ENCODE results near the gene DLGAP1. TPM values are rescaled to one million over a fixed set of nuclear protein-coding genes. Genes with fewer than 3 reads are reported as not detected.

DLGAP1 gene
- total RNA-seq, 1 donor from 2014 or later = 2.0 TPM

DNA sequence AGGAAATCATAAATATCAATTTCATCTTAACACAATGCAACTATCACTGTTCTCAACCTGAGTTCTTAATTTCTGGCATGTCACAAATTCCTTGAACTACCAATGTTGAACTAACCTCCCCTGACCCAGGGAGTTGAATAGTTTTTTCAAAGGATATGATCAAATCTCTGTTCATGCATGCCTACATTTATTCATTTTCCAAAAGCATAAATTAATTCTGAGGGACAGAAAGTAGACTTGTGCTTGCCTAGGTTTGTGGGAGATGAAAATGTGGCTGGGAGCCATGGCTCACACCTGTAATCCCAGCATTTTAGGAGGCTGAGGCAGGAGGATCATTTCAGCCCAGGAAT, 829.4 kb downstream of the DLGAP1 start:
- Histone ChIP-seq H3K36me3 (no peaks in the 10 kb centered on the region), H3K27ac (peak overlapping the region; percentile 89 to 96), H3K4me1 (peaks cover 10 to 41% of the 10 kb centered on the region in 2 donors), H3K4me3 (no peak overlapping the region), H3K27me3 (no peaks in the 10 kb centered on the region), H3K9me3 (no peaks in the 10 kb centered on the region)
- TF ChIP-seq, protein P1, sequence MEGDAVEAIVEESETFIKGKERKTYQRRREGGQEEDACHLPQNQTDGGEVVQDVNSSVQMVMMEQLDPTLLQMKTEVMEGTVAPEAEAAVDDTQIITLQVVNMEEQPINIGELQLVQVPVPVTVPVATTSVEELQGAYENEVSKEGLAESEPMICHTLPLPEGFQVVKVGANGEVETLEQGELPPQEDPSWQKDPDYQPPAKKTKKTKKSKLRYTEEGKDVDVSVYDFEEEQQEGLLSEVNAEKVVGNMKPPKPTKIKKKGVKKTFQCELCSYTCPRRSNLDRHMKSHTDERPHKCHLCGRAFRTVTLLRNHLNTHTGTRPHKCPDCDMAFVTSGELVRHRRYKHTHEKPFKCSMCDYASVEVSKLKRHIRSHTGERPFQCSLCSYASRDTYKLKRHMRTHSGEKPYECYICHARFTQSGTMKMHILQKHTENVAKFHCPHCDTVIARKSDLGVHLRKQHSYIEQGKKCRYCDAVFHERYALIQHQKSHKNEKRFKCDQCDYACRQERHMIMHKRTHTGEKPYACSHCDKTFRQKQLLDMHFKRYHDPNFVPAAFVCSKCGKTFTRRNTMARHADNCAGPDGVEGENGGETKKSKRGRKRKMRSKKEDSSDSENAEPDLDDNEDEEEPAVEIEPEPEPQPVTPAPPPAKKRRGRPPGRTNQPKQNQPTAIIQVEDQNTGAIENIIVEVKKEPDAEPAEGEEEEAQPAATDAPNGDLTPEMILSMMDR (IDR thresholded peaks at IDR 0.05) = no peak
- DNase-seq (ENCODE audit: low spot score in 2 of 2) = no peak
- intact Hi-C loops (cut with DNase I) = loop anchor here (5.0 to 10.0 kb wide), 2 partner anchors 42 to 1669 kb away; partner anchors contain the start of gene ZBTB14

DNA sequence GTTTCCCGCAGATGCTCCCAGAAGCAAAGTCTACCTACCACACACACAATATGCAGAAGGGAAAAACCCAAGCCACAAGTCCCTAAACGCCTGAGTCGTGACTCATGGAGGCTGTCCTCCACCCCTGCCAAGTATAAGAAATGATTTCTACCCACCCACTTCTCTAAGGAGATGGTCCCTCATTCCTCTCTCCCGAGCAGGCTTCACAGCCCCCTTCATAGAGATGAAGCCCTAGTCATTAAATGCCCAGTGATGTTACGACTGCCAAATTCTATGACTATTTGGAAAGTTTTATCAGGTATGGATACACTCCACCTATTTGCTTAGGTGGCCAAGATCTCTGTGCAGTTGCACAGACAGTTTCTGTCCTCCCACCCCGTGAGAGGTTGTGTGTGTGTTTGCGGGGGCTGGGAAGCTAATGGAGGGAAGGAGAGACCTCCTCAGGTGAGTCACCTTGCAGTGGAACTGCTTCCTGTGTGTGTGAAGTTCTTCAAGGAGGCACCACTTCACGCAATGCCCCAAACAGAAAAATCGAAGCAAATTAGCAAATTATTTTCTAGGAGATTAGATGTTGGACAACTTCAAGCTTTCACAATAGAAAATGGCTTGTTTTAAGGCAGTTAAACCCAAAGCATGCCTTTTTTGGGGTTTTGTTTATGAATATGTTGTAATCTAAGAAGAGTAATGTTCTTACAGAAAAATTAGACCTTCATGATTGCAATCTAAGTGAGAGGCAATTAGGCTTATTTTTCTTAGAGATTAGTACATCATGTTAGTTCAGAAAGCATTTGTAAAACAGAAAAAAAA, 830.0 kb downstream of the DLGAP1 start:
- TF ChIP-seq, protein P1 (IDR thresholded peaks at IDR 0.05) = no peak
- Histone ChIP-seq H3K36me3 (no peaks in the 10 kb centered on the region), H3K27me3 (no peaks in the 10 kb centered on the region), H3K4me3 (no peak overlapping the region), H3K4me1 (peaks cover 10 to 41% of the 10 kb centered on the region in 2 donors), H3K9me3 (no peaks in the 10 kb centered on the region), H3K27ac (peak overlapping the region; percentile 89 to 96)
- DNase-seq (ENCODE audit: low spot score in 2 of 2) = peak in 1 of 2 donors; percentile 86
- intact Hi-C loops (cut with DNase I) = loop anchor here (1.0 to 10.0 kb wide), 4 partner anchors 22 to 1670 kb away; partner anchors contain the start of gene ZBTB14

DNA sequence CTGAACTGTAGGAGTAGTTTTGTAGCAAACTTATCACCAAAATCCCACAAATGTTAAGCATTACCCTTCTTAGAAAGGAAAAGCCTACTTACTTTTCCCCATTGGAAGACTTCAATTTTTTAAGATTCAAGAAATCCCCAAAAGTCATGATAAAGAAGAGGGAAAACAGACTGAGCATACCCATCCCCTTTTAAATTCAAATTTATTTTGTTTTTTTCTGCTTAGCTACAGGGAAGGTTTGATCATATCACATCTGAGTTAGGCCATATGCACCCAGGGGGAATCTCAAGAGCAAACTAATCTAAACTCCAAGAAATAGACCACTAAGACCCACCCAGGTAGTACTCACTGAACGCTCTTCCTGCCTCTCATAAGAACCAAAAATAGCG, 830.6 kb downstream of the DLGAP1 start:
- Histone ChIP-seq H3K4me1 (peaks cover 10 to 41% of the 10 kb centered on the region in 2 donors), H3K27me3 (no peaks in the 10 kb centered on the region), H3K36me3 (no peaks in the 10 kb centered on the region), H3K27ac (peak overlapping the region; percentile 89 to 96), H3K9me3 (no peaks in the 10 kb centered on the region), H3K4me3 (peak overlapping the region; percentile 30 to 38)
- no peak for DNase-seq (ENCODE audit: low spot score in 2 of 2)
- intact Hi-C loops (cut with DNase I) = loop anchor here (1.0 to 10.0 kb wide), 3 partner anchors 21 to 1670 kb away; partner anchors contain the start of gene ZBTB14
- TF ChIP-seq, protein P1 (IDR thresholded peaks at IDR 0.05) = no peak

DNA sequence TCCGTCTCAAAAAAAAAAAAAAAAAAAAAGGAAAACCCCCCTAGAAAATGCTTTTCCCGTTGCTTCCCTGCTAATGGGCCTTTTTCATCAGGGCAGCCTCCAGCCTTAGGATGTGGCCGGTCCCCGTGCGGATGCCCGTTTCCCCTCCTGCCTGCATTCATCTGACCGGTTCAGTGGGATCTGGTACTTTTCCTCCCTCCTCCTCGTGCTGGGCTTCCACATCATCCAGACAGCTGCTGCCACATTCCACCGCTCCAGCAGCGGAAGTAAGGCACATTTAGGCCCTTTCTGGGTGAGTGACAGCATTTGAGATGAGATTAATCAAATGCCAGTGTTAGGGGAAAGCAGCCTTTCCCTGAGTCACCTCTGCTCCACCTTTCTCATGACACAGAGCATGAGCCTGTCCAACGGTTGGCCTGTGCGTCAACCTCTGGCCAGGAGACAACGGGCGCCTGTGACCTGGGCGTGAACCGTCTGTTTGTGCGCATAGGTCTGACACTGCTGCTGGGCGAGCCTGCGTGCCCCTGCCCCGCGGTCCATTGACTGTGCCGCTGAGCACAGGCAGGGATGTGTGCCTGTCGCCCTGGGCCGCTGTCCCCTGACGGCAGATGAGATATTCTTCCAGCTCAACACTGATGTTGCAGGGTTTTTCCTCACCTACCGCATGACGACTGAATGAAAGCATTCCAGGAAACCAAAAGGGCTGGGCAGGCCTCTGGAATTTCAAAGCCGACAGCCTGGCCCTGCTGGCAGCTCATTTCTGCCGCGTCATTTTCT, 831.1 kb downstream of the DLGAP1 start:
- peaks cover 10 to 41% of the 10 kb centered on the region in 2 donors for H3K4me1 ChIP-seq
- peak overlapping the region; percentile 30 to 38 for H3K4me3 ChIP-seq
- peak overlapping the region; percentile 89 to 96 for H3K27ac ChIP-seq
- DNase-seq (ENCODE audit: low spot score in 2 of 2) = peak; percentile 69 to 96
- TF ChIP-seq, protein P1 (IDR thresholded peaks at IDR 0.05) = no peak
- H3K27me3 ChIP-seq = no peaks in the 10 kb centered on the region
- intact Hi-C loops (cut with DNase I) = loop anchor here (1.0 to 10.0 kb wide), 4 partner anchors 21 to 1671 kb away; partner anchors contain the start of gene ZBTB14
- no peaks in the 10 kb centered on the region for H3K36me3 ChIP-seq
- no peaks in the 10 kb centered on the region for H3K9me3 ChIP-seq

DNA sequence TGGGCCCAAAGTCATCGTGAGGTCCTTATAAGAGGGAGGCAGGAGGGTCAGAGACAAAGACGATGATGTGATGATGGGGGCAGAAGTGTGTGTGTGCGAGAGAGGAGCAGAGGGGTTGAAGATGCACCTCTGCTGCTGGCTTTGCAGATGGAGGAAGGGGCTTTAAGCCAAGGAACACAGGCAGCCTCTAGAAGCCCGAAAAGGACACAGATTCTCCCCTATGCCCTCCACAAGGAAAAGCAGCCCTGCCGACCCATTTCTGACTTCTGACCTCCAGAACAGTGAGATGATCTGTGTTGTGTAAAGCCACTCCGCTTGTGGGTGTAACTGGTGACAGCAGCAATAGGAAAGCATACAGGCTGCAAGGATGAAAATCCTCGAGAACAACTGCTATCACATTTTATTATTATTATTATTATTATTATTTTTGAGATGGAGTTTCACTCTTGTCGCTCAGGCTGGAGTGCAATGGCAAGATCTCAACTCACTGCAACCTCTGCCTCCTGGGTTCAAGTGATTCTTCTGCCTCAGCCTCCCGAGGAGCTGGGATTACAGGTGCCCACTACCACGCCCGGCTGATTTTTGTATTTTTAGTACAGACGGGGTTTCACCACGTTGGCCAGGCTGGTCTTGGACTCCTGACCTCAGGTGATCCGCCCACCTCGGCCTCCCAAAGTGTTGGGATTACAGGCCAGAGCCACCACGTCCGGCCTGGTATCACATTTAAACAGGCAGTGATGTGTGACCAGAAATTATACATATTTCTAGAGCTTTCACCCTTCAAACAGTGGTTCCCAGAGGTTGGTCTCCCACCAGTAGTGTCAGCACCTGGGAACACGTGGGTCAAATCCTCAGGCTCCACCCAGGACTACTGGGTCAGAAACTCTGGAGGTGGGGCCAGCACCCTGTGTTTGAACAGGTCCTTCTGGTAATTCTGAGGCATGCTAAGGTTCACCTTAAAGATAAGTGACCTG, 834.7 kb downstream of the DLGAP1 start:
- peaks cover 10 to 40% of the 10 kb centered on the region in 2 donors for H3K4me1 ChIP-seq
- H3K27me3 ChIP-seq = no peaks in the 10 kb centered on the region
- H3K4me3 ChIP-seq = no peak overlapping the region
- H3K36me3 ChIP-seq = no peaks in the 10 kb centered on the region
- no peaks in the 10 kb centered on the region for H3K9me3 ChIP-seq
- DNase-seq (ENCODE audit: low spot score in 2 of 2) = peak in 1 of 2 donors; percentile 47
- intact Hi-C loops (cut with DNase I) = loop anchor here (10.0 kb wide), 1 partner anchor 1674 kb away; the partner anchor contains the start of gene ZBTB14
- no peak overlapping the region for H3K27ac ChIP-seq
- TF ChIP-seq, protein P1 (IDR thresholded peaks at IDR 0.05) = no peak

Data from ascending aorta (tissue), 2 donors.